GM06990 (cell line): ENCODE data around the gene RUNX3.

ENCODE experiments used
- DNase-seq: peaks from one replicate; pipeline ENCODE4 v3.0.0-alpha.2; 2011; ENCODE audit not compliant: insufficient read length; ENCODE audit errors: extremely low read depth
- H3K27me3 ChIP-seq: replicated peaks from 2 replicates; pipeline ENCODE4 v1.6.0; 2011; ENCODE audit warnings: low read length; ENCODE audit not compliant: control insufficient read depth, insufficient read depth
- H3K36me3 ChIP-seq: 2 replicates; pipeline ENCODE4 v1.5.1; 2011; ENCODE audit warnings: low read length; ENCODE audit not compliant: control insufficient read depth, insufficient read depth
- H3K4me3 ChIP-seq: replicated peaks from 2 replicates; pipeline ENCODE4 v1.5.1; 2011; ENCODE audit warnings: low read depth, mild to moderate bottlenecking, control low read depth, low read length
- TF ChIP-seq, protein P1 (sequence below): IDR thresholded peaks from 2 replicates; pipeline ENCODE4 v1.5.1; 2011; ENCODE audit warnings: low read length, control low read depth, mild to moderate bottlenecking, inconsistent platforms; ENCODE audit not compliant: insufficient read depth, poor library complexity, severe bottlenecking

Gene RUNX3

DNA sequence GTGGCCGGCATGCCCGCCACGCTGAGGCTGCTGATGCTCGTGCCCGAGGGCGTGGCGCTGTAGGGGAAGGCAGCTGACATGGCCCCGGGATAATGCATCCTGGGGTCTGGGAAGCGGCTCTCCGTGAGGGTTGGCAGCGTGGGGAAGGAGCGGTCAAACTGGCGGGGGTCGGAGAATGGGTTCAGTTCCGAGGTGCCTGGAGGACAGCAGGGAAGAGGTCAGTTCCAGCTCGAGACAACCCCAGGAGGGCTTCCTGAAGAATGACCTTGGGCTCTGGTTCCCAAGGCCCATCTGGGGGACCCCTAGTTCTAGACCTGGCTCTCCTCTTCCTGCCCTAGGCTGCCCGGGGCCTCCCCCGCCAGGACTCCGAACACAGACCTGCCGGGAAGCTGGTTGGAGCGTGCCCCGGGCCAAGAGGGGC is 27.6 kb downstream of the RUNX3 start:
- Histone ChIP-seq H3K36me3 (peaks cover 51% of the 10 kb centered on the region), H3K27me3 (no peaks in the 10 kb centered on the region), H3K4me3 (no peak overlapping the region)
- DNase-seq: no peak
- TF ChIP-seq, protein P1, sequence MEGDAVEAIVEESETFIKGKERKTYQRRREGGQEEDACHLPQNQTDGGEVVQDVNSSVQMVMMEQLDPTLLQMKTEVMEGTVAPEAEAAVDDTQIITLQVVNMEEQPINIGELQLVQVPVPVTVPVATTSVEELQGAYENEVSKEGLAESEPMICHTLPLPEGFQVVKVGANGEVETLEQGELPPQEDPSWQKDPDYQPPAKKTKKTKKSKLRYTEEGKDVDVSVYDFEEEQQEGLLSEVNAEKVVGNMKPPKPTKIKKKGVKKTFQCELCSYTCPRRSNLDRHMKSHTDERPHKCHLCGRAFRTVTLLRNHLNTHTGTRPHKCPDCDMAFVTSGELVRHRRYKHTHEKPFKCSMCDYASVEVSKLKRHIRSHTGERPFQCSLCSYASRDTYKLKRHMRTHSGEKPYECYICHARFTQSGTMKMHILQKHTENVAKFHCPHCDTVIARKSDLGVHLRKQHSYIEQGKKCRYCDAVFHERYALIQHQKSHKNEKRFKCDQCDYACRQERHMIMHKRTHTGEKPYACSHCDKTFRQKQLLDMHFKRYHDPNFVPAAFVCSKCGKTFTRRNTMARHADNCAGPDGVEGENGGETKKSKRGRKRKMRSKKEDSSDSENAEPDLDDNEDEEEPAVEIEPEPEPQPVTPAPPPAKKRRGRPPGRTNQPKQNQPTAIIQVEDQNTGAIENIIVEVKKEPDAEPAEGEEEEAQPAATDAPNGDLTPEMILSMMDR: no peak

DNA sequence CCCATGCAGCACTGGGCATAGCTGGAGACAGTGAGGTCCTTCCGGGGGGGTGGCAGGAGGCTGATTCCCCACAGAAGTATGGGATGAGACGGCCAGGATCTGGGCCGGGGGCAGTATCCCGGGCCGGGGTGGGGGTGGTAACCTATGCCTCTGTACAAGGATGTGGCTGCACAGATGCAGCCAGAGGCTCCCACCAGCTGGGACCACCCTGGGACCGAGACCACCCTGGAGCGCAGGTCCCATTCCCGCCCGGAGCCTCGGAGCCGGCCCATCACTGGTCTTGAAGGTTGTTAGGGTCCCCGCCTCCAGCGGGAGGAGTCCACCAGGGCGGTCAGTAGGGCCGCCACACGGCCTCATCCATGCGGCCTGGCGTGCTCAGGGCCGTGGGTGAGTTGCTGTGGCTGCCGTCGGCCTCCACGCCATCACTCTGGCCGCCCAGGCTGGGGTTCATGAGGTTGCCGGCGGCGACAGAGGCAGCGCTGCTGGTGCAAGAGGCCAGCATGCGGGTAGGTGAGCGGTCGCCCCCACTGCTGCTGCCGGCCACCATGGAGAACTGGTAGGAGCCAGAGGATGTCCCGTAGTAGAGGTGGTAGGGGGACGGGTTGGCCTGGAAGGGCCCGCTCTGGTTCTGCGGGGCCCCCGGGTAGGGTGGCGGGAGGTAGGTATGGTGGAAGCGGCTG is 28.1 kb downstream of the RUNX3 start:
- no peak overlapping the region for H3K4me3 ChIP-seq
- peaks cover 45% of the 10 kb centered on the region for H3K36me3 ChIP-seq
- TF ChIP-seq, protein P1: no peak
- no peaks in the 10 kb centered on the region for H3K27me3 ChIP-seq
- no peak for DNase-seq

DNA sequence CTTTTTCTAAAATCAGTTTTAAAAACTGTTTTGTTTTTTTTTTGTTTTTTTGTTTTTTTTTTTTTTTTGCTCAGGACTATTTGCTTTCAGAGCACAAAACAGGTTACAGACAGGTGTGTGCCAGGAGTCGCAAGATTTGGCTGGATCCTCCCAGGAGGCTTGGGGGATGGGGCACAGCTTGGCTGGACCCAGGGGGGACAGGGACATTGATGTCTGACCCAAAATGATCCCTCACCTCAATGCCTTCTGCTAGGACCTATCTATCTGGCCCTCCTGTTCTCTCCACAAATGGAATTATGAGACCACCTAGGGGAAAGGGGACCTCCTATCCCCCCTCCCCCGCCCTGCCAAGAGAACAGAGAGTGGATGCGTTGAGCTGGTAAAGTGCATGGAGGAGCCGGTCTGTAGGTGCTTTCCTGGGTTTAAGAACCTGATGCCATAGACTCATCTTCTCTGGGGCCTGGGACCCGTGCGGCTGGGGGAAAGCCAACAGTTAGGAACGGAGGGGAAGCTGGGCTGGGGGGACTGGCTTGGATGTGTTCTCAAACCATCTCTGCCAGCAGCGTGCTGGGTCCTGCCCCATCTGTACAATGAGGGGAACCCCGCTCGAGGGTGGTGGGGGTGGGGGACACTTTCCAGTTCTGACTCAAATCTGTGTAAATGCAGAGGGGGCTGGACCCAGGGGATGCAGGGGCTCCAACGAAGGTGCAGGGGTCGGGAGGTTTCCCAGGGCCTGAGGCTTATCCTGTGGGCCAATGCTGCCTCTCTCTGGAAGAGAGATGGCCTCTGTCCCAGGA is 28.9 kb downstream of the RUNX3 start:
- TF ChIP-seq, protein P1: no peak
- H3K27me3 ChIP-seq: no peaks in the 10 kb centered on the region
- no peak overlapping the region for H3K4me3 ChIP-seq
- H3K36me3 ChIP-seq: peaks cover 38% of the 10 kb centered on the region
- no peak for DNase-seq

DNA sequence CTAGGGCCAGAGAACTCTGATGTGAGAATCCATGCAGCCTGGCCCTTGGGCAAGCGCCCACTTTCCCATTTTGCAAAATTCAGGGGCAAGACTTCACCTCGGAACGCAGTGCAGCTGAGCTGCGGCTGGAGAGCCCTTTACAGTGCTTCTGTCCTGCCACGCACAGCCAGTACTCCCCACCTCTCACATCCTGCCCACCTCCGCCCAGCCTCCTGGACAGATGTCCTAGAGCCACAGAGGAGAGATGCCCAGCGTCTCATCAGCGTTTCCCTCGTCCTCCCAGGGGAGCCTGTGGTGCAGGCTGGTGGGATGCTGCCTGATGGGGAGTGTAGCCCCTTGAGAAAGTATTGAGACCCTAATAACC is 29.6 kb downstream of the RUNX3 start:
- Histone ChIP-seq H3K4me3 (no peak overlapping the region), H3K27me3 (no peaks in the 10 kb centered on the region), H3K36me3 (peaks cover 30% of the 10 kb centered on the region)
- DNase-seq: no peak
- TF ChIP-seq, protein P1: no peak

DNA sequence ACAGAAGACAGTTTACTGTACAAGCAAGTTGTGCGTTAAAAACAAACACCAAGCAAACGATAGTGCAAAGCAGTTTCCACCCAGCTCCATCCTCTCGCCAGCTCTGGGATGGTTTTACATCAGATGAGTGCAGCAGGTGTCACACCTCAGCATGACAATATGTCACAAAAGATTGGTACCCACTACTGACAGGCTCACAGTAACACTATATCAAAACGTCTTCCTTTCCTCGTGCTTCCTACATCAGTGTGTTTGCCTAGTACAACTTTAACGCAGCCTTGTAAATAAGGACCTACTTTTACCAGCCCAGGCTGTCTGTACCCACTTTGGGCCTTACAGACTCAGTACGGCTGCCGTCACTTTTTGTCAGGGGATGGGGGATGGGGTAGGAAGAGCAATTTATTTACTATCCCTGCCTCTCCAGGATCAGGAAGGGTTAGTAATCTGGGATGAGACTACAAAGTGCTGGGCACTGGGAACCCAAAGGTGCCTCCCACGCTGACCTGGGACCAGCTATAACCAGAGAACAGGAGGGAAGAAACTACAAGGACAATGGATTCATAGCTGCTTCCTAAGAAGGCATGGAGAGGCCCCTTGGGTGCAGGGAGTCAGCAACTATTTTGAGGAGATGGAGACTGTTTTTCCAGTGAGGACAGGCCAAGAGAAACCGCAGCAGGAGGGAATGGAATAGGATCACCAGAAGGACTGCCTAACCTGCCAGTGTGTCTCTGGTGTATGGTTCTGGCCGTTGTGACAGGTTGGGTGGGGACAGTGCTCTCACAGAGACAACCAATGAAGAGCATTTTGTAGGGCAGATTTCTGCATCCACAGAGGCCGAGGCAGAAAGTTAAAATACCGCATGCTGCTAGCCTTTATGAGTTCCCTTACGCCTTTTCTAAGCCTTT is 30.2 kb downstream of the RUNX3 start:
- Histone ChIP-seq H3K36me3 (peaks cover 26% of the 10 kb centered on the region), H3K4me3 (no peak overlapping the region), H3K27me3 (no peaks in the 10 kb centered on the region)
- TF ChIP-seq, protein P1: no peak
- DNase-seq: no peak
